ENCODE measurements around the gene CDK19. TPM values are rescaled to one million over a fixed set of nuclear protein-coding genes. Genes with fewer than 3 reads are reported as not detected.

CDK19 gene
- total RNA-seq, 3 donors from 2014 or later (not counting 1 experiment from before 2014, with no cell fraction given) = 21.2 to 30.8 (median 25.9) TPM

DNA sequence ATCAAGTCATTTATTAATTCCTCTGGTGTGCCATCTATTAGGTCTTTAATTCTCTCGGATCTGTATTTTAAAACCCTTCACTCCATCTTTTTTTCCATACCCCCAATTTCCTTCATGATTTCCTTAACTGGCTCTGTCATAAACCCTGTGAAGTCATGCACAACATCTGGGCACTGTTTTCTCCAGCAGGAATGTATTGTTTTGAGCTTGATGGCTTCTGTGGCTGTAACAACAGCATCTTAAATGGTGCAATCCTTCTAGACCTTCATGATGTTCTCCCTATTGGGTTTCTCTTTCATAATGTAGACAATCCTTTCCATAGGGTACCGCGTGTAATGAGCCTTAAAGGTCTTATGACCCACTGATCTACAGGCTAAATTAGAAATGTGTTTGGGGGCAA lies 29.0 kb downstream of the CDK19 start:
- intact Hi-C loops (cut with micrococcal nuclease) = no loop called here
- TF ChIP-seq, protein P1, sequence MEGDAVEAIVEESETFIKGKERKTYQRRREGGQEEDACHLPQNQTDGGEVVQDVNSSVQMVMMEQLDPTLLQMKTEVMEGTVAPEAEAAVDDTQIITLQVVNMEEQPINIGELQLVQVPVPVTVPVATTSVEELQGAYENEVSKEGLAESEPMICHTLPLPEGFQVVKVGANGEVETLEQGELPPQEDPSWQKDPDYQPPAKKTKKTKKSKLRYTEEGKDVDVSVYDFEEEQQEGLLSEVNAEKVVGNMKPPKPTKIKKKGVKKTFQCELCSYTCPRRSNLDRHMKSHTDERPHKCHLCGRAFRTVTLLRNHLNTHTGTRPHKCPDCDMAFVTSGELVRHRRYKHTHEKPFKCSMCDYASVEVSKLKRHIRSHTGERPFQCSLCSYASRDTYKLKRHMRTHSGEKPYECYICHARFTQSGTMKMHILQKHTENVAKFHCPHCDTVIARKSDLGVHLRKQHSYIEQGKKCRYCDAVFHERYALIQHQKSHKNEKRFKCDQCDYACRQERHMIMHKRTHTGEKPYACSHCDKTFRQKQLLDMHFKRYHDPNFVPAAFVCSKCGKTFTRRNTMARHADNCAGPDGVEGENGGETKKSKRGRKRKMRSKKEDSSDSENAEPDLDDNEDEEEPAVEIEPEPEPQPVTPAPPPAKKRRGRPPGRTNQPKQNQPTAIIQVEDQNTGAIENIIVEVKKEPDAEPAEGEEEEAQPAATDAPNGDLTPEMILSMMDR (IDR thresholded peaks at IDR 0.05) = no peak
- Histone ChIP-seq H3K36me3 (ENCODE audit: control insufficient read depth, insufficient read depth, low read length) (no peaks in the 10 kb centered on the region), H3K27ac (ENCODE audit: low read length) (no peak overlapping the region), H3K4me1 (ENCODE audit: control insufficient read depth, insufficient read depth, low read length) (peaks cover 14% of the 10 kb centered on the region), H3K9me3 (ENCODE audit: control insufficient read depth, insufficient read depth, low read length) (peaks cover 3% of the 10 kb centered on the region), H3K4me3 (ENCODE audit: low read length) (no peak overlapping the region), H3K27me3 (ENCODE audit: control insufficient read depth, insufficient read depth, low read length) (no peaks in the 10 kb centered on the region)
- ATAC-seq (no peak), DNase-seq (no peak)
- H3K9me3 Mint-ChIP-seq = no peaks in the 10 kb centered on the region
- WGBS (ENCODE audit: insufficient coverage) = 100% methylated on average over 3 of the region's 3 CpGs
- H3K4me3 Mint-ChIP-seq = no peak overlapping the region
- no peaks in the 10 kb centered on the region for H3K27me3 Mint-ChIP-seq (ENCODE audit: low read depth in 2 of 2)
- peaks cover 47% of the 10 kb centered on the region in 2 donors for H3K4me1 Mint-ChIP-seq
- no peak overlapping the region for H3K27ac Mint-ChIP-seq
- H3K36me3 Mint-ChIP-seq = no peaks in the 10 kb centered on the region

DNA sequence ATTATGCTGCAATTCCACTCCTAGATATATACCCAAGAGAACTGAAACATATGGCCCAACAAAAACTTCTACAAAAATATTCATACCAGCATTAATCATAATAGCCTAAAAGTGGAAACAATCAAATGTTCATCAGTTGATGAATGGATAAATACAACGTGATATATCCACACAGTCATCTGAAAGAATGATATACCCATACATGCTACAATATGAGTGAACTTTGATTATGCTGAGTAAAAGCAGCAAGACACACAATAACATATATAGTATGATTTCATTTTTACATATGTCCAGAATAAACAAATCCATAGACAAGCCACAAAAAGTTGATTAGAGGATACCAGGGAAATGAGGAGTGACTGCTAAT lies 30.7 kb downstream of the CDK19 start:
- no peak for ATAC-seq
- Mint-ChIP-seq H3K4me3 (no peak overlapping the region), H3K27me3 (ENCODE audit: low read depth in 2 of 2) (no peaks in the 10 kb centered on the region), H3K4me1 (peaks cover 56 to 57% of the 10 kb centered on the region in 2 donors), H3K27ac (peak overlapping the region; percentile 12 to 48), H3K9me3 (no peaks in the 10 kb centered on the region), H3K36me3 (no peaks in the 10 kb centered on the region)
- Histone ChIP-seq H3K4me1 (ENCODE audit: control insufficient read depth, insufficient read depth, low read length) (peaks cover 18% of the 10 kb centered on the region), H3K27ac (ENCODE audit: low read length) (no peak overlapping the region), H3K4me3 (ENCODE audit: low read length) (no peak overlapping the region), H3K36me3 (ENCODE audit: control insufficient read depth, insufficient read depth, low read length) (no peaks in the 10 kb centered on the region), H3K9me3 (ENCODE audit: control insufficient read depth, insufficient read depth, low read length) (peaks cover 3% of the 10 kb centered on the region), H3K27me3 (ENCODE audit: control insufficient read depth, insufficient read depth, low read length) (no peaks in the 10 kb centered on the region)
- DNase-seq = no peak
- TF ChIP-seq, protein P1 (IDR thresholded peaks at IDR 0.05) = no peak
- WGBS (ENCODE audit: insufficient coverage) = no CpG with 5 or more reads among the region's 1 CpG
- intact Hi-C loops (cut with micrococcal nuclease) = no loop called here

DNA sequence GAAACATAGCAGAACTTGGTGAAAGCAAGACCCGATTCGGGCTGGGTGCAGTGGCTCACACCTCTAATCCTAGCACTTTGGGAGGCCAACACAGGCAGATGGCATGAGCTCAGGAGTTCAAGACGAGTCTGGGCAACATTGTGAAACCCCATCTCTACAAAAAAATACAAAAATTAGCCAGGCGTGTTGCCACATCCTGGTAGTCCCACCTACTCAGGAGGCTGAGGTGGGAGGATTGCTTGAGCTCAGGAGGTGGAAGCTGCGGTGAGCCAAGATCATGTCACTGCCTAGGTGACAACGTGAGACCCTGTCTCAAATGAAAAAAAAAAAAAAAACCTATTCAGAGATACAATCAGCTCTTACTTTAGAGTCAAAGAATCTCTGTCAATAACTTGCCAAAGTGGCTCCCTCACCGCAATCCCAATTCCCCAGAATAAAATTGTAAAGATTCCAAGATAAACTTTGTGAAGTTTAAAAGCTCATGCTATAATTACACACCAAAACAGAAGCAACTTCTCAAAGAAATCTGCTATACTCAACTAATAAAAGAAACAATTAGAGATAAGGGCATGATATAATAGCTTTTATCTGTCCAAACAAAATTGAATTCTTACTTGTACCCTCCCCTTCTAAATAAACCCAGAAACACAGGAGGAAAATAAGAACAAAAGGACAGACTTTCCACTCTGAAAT lies 33.6 kb downstream of the CDK19 start:
- H3K27me3 Mint-ChIP-seq (ENCODE audit: low read depth in 2 of 2) = no peaks in the 10 kb centered on the region
- no peak overlapping the region for H3K4me3 ChIP-seq (ENCODE audit: low read length)
- H3K36me3 Mint-ChIP-seq = no peaks in the 10 kb centered on the region
- TF ChIP-seq, protein P1 (IDR thresholded peaks at IDR 0.05) = no peak
- peaks cover 18% of the 10 kb centered on the region for H3K4me1 ChIP-seq (ENCODE audit: control insufficient read depth, insufficient read depth, low read length)
- no peaks in the 10 kb centered on the region for H3K9me3 Mint-ChIP-seq
- peak overlapping the region; percentile 12 to 54 for H3K27ac Mint-ChIP-seq
- H3K9me3 ChIP-seq (ENCODE audit: control insufficient read depth, insufficient read depth, low read length) = no peaks in the 10 kb centered on the region
- DNase-seq (peak in 1 of 2 donors; percentile 8), ATAC-seq (peak in 2 of 3 donors; percentile 59 to 67)
- no peak overlapping the region for H3K27ac ChIP-seq (ENCODE audit: low read length)
- no peaks in the 10 kb centered on the region for H3K36me3 ChIP-seq (ENCODE audit: control insufficient read depth, insufficient read depth, low read length)
- H3K27me3 ChIP-seq (ENCODE audit: control insufficient read depth, insufficient read depth, low read length) = no peaks in the 10 kb centered on the region
- H3K4me3 Mint-ChIP-seq = peak overlapping the region; percentile 35
- intact Hi-C loops (cut with micrococcal nuclease) = no loop called here
- WGBS (ENCODE audit: insufficient coverage) = 42% methylated on average over 6 of the region's 7 CpGs
- H3K4me1 Mint-ChIP-seq = peaks cover 56 to 75% of the 10 kb centered on the region in 2 donors

DNA sequence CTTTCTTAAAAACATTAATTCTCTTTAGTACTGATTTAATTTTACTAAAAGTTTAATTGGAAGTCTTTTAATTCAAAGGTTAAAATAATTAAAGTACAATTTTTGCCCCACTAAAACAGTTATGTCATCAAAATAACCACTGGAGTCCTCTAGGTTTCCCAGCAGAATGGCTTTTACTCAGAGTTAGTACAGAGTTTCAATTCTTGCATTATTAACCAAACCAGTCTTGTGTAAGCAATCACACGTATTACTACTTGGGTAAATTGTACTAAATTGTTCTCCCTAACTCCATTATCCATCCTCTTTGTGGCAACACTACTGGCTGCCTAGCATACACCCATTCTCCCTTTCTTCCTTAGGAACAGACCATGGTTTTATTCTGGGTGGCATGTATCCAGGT lies 36.9 kb downstream of the CDK19 start:
- intact Hi-C loops (cut with micrococcal nuclease) = no loop called here
- H3K9me3 Mint-ChIP-seq = no peaks in the 10 kb centered on the region

More for the DNA sequence above, 36.9 kb downstream of the CDK19 start:
- WGBS (ENCODE audit: insufficient coverage) = 100% methylated on average over 1 of the region's 1 CpG
- H3K27me3 ChIP-seq (ENCODE audit: control insufficient read depth, insufficient read depth, low read length) = no peaks in the 10 kb centered on the region
- no peaks in the 10 kb centered on the region for H3K27me3 Mint-ChIP-seq (ENCODE audit: low read depth in 2 of 2)
- H3K36me3 Mint-ChIP-seq = no peaks in the 10 kb centered on the region
- TF ChIP-seq, protein P1 (IDR thresholded peaks at IDR 0.05) = no peak
- DNase-seq (no peak), ATAC-seq (no peak)
- H3K27ac Mint-ChIP-seq = no peak overlapping the region
- peaks cover 11% of the 10 kb centered on the region for H3K4me1 ChIP-seq (ENCODE audit: control insufficient read depth, insufficient read depth, low read length)
- peaks cover 30 to 53% of the 10 kb centered on the region in 2 donors for H3K4me1 Mint-ChIP-seq
- no peaks in the 10 kb centered on the region for H3K9me3 ChIP-seq (ENCODE audit: control insufficient read depth, insufficient read depth, low read length)
- H3K36me3 ChIP-seq (ENCODE audit: control insufficient read depth, insufficient read depth, low read length) = no peaks in the 10 kb centered on the region
- H3K4me3 ChIP-seq (ENCODE audit: low read length) = no peak overlapping the region
- H3K4me3 Mint-ChIP-seq = no peak overlapping the region
- no peak overlapping the region for H3K27ac ChIP-seq (ENCODE audit: low read length)

Data from natural killer cell (primary cell).